T-helper 2 cell (primary cell): Measurements from ENCODE around the gene MAGEA10.
"Not testable (repeated sequence)": the region's sequence is repeated elsewhere in the genome, so short reads cannot be mapped to it uniquely, and the experiment has no call there.

Experiments used
- DNase-seq, 5 experiments: peaks; one replicate each; pipeline versions ENCODE4 v3.0.0 to v3.0.0-alpha.2; 2012 to 2022
- total RNA-seq, 2 donors: gene quantifications; one replicate each; lab custom pipeline; 2026; lab: John Stamatoyannopoulos, UW

MAGEA10 gene
- 0 reads per million in 2 donors for total RNA-seq

DNA sequence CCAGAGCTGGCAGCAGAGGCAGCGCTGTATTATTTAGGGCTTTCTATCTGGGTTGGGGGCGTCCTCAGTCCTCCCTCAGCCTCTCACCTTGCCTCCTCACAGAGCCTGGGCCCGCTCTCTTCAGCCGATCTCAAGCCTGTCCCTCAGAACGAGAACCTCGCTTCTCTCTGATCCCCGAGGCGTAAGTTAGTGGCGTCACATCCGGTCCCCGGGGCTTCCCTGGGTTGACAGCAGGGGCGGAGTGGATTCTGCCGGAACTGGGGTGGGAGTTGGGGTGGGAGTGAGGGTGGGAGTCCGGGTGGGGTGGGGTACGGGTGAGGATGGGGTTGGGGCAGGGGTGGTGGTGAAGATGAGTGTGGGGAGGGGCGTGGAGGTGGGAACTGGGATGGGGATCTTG lies at the start of gene MAGEA10:
MAGEA10 (minus strand) TSS at position 190 of the 397 bp plus-strand sequence. CDS start 2,957 bp downstream, outside the sequence.
- DNase-seq = no peak

DNA sequence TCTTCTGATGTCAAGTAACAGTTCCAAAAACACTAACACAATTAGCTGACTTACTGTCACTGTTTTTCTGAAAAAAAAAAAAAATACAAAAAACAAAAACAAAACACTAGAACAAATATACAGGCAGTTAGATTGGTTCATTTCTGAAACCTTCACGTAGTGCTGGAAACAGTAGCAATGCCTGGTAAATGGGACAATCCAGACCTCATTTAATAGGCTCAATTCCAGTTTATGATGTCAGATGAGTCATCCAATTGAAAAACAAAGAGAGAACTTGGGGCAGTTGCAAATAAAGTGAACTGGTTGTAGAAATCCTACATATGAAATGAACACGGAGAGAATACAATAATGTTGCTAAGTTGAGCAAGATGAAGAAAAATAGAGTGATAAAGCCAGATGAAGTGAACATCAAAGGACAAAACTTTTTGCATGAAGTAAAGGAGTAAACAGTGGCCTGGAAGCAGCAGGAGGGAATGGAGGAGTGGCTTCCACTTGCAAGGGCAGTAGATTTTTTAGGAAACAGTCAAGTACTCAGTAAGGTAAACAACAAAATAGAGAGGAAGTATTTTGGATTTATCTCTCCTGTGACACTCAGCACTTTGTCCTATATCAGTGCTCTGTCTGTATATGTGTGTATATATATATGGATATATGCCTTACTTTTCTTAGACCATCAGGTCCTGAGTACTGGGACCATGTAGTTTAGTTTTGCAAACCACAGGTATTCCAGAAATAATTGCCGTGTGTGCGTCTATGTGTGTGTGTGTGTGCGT lies 39.3 kb upstream of the MAGEA10 start:
- no peak for DNase-seq

DNA sequence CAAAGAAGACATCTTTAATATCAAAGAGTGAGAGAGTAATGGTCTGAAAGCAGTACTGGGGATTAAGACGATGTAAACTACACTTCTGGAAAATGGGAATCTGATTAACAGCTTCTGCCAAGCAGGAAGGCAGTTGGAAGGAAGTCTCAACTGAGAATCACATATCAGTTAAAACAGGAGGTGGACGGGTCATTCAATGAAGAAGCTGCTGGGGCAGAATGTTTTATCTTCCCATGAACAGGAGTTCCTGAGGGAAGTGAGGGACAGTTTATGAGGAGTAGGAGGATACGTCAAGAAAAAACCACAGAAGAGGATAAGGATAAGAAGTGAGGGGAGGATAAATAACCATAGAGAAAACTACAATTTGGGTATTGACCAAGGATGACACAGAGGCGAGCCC lies 38.7 kb upstream of the MAGEA10 start:
- no peak for DNase-seq

DNA sequence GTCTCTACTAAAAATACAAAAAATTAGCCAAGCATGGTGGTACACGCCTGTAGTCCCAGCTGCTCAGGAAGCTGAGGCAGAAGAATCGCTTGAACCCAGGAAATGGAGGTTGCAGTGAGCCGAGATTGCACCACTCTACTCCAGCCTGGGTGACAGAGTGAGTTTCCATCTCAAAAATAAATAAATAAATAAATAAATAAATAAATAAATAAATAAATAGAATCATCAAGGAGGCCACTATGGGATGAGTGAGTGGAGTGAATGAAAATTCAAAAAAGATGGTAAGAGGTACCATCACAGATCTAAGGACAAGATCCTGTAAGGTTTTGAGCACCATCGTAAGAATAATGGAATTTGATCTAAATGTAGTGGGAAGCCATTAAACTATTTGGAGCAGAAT lies 37.5 kb upstream of the MAGEA10 start:
- not testable (repeated sequence) for DNase-seq

DNA sequence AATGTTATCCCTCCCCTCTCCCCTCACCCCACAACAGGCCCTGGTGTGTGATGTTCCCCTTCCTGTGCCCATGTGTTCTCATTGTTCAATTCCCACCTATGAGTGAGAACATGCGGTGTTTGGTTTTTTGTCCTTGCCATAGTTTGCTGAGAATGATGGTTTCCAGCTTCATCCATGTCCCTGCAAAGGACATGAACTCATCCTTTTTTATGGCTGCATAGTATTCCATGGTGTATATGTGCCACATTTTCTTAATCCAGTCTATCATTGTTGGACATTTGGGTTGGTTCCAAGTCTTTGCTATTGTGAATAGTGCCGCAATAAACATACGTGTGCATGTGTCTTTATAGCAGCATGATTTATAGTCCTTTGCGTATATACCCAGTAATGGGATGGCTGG lies 35.5 kb upstream of the MAGEA10 start:
- DNase-seq = not testable (repeated sequence)

DNA sequence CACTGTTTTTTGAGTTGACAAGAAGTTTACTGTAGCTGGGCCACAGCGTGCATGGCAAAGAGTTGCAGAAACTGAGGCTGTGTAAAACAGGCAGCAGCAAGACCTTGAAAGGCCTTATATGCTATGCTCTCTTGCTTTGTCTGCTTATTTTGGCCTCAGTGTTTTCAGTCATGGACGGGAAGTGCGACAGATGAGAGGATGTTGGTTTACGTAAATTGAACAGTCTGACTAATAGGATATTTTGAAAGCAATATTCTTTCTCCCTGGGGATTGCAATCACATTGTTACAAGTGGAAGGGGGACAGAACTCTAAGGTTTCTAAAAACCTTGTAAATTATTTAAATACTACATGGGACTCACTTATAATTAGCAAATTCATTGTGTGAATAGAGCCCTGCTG lies 32.2 kb upstream of the MAGEA10 start:
- DNase-seq = no peak

DNA sequence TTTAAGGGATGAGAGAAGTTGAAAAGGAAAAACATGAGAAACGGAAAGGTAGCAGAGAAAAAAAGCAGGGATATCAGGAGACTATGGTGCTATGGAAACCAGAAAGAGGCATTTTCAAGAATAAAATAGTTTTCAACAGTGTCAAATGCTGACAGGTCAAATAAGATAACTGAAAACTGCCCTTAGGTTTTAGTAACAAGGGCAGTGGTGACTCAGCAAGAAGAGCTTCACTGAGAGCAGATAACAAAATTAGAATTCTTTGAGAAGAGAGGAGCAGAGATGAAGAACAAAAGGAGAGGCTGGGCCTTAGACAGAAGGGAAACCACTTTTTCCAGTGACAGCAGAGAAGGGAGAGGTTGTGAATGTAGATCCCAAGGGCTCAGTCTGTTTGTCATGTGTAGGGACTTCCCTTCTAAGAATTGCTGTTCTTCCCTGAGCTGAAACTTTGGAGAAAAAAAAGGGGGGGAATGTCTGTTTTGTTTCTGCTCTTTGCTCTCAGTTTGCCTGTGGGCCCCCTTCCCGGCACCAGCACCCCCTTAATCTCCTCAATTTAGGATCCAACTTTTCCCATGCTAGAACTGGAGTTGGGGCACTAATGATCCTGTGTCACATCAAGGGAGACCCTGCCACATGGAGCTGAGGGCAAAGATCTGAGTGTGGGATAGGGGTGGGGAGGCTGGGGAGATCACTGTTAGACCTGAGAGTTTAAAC lies 26.8 kb upstream of the MAGEA10 start:
- no peak for DNase-seq

DNA sequence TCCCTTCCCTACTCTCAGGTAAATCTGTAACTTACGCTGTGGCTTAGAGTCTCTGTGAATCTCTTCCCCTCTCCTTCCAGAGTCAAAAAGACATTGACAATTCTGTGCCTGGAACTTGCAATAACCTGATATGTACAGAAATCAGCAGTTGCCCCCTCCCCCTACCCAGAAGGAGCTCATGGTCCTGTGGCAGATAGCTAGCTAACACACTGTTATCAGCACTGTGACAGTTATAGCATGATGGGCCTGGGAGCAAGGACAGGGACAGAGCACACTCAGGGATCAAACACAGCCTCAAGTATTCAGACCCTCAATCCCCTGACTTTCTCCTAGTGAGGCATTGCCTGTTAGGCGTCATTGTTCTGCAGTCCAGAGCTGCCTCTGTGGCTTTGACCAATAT lies 18.7 kb upstream of the MAGEA10 start:
- no peak for DNase-seq

DNA sequence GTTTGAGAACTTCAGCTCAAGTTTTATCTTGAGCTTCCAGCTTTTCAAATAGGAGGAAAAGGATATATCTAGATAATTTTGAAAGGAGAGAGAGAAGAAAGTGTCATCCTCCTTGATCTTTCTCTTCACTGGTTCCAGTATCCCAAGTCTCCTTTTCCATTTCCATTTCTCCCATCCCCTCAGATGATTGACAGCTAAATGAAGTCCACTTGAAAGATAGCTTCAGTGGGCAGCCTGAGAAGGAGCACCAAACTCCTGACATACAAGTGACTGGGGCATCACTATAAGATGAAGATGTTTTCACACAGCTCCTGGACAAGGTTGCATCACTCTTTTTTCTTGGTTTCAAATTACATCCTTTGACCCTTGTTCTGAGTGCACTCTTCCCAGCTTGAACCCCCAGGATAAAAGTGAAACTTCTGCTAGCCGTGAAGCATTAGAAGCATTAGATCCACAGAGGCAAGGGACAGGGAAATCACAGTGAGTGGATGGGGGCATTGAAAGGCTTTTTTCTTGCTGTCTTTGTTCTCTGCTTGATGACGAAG lies 17.5 kb upstream of the MAGEA10 start:
- no peak for DNase-seq

DNA sequence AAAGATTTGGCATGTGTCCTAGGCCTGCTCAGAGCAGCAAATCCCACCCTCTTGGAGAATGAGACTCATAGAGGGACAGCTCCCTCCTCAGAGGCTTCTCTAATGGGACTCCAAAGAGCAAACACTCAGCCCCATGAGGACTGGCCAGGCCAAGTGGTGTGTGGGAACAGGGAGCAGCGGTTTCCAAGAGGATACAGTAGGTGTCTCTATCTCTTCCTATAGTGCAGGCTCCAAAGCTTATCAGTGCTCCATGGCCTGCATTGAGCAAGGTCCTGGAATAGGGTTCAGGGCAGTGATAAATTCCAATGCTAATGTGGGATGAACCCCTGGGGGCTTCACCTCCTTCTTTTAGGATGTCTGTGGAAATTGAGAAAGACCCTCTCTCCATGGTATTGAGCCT lies 15.7 kb upstream of the MAGEA10 start:
- DNase-seq = no peak

DNA sequence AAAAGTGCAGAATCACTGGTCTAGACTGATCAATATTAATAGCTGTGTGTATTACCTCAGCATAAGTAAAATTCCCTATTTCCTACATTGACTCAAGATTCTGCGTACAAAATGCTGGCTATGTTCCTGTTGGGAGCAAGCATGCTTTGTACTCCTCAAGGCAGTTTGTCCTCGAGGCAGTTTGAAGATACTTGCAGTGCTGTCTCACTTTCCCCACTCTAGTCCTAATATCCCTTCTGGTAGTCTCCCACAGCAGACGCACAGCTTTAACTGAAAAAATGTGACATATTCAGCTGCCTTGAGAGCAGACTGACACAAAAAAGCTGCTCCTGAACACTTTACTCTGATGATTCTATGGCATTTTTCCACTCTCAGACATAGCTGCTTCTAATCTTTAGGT lies 12.9 kb upstream of the MAGEA10 start:
- DNase-seq = no peak

DNA sequence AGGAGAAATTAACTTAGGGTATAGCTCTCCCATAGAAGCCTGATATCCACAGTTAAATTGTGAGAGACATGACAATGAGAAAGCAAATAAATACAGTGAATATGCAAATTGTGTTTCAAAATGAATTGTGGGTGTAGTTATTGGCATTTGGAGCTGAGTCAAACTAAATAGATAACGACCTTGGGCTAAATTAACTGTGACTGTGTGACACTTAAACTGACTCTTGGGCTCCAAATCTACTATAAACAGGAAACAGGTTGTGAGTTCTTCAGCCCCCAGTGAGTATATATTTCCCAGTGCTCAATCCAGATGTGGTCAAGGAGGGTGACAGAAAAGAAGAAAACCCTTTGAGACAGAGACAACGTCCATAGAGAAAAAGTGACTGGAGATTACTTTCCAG lies 11.3 kb upstream of the MAGEA10 start:
- no peak for DNase-seq

DNA sequence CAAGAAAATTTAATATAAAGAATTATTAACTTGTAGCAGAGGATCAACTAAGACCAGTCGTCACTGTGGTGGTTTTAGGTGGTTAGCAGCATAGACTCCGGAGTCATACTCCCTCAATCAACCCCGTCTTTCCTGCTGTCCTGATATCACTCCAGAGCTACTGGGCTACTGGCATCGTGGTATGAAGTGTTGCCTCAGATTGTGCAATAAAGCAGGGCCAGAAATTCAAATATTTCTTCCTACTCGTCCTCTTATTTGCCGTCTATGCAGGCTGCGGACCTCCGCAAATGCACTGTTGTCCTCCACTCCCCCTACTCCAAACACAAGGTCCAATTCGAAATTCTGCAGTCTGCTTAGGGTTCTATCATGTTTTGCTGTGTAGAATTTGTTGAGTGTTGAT lies 1.2 kb upstream of the MAGEA10 start:
- DNase-seq = no peak

DNA sequence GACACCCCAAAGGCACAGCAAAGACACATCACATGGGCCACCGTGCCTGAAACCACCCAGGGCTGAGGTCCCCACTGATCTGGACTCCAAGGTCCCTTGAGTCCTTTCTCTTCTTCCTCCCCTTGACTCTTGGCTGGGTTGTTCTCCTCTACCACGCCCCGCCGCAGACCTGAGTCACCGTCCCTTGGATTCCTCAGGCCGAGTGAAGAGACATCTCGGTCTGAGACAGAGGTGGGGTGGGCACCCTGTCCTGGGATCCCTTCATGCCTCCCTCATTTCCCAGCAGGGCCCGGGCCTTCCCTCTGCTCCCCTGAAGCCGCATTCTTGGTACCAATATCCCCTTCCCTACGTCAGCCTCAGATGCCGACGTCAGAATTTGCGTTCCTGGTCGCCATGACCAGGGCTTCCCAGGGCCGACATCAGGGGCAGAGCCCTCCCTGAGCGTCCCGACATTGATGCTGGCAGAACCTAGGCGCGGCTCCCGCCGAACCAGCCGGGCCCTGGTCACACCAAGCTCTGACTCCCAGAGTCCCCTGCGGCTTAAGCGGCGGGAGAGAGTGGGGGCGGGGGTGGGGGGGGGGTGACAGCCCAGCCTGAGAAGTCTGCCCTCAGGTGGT lies 498 bp downstream of the MAGEA10 start:
- DNase-seq = no peak

DNA sequence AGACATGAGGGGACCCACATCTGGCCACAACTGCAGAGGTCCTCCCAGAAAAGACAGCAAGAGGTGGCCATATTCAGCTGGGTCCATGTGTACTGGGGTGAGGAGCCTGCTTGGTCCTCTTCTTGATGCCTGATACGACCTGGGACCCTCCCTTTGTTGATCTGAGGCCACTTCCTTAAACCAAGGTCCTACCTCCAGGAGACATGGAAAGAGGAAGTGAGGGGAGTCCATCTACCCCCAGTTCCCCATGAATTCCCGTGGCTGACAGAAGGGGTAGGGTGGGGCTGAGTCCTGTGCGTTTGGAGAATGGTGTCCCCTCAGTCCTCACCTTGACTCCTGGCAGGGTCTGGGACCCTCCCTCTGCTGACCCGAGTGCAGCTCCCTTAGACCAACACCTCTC lies 2.1 kb downstream of the MAGEA10 start:
- no peak for DNase-seq

DNA sequence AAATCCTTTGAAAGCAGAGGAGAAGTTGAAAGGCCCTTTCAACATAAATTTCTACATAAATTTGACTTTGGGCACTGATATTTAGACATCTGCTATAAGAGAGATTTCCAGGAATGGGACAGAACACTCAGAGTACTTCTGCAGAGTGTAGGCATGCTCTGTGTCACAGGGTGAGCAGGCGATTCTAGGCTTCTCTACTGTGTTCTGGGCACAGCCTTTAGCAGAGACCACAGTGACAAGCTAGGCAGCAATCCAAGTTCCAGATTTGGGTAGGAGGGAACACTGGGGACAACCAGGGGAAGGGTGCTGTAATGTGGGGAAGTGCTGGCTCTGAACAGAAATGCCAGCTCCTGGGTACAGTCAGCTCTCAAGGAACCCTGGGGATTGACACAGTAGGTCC lies 6.9 kb downstream of the MAGEA10 start:
- no peak for DNase-seq

DNA sequence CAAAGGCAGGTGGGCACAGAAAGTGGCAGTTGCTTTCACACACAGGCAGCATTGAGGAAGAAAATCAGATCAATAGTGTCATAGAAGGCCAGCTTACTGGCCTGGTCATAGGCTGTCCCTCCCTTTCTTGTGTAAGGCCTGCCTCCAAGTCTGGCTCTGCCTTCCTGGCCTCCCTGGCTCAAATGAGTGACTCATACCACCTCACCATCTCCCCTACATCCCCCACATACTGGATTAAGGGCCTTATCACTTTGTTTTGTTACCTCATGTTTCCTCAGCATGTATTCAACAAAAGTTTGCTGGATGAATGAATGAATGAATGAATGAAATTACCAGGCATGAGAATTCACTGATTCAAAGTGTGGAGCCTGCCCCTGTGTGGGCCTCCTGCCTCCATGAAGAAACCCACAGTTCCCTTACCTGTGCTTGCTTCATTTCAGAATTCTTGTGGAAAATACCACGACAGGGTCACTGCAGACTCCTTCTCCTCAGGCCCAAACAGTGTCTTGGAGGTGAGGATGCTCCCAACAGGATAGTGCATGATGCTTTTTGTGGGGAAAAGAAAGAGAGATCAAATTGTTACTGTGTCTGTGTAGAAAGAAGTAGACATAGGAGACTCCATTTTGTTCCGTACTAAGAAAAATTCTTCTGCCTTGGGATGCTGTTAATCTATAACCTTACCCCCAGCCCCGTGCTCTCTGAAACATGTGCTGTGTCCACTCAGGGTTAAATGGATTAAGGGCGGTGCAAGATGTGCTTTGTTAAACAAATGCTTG lies 9.1 kb downstream of the MAGEA10 start:
- DNase-seq = not testable (repeated sequence)

DNA sequence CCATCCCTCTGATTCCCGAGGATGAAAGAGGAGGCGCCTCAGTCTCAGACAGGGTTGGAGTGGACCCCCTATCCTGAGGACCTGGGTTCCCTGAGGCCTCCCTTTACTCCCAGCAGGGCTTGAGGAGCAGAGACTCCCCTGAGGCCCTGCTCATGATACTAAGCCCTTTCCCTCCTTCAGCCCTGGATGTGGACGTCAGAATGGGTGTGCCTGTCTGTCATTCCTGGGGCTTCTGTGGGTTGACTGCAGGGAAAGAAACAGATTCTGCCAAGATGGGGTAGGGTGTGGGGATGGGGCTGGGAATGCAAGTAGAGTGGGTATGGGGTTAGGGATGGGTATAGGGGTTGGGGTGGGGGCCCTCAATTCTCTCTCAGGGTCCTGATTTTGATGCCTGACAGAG lies 21.1 kb downstream of the MAGEA10 start:
- no peak for DNase-seq

DNA sequence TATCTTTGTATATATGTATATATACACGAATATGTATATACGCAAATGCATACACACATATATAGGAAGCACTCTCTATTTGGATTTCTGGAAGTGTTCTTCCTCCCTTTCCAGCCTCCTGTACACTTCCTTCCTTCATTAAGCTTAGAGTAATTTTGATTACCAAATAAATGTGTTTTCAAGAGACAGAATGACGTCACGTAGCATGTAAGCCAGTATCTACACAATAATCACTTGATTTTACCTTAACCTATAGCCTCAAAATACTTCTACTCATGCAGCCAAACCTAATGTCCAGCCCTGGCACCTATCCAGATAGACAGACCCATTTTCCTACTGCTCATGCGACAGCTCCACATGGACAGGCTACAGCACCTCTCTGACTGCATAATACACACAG lies 29.9 kb downstream of the MAGEA10 start:
- no peak for DNase-seq

DNA sequence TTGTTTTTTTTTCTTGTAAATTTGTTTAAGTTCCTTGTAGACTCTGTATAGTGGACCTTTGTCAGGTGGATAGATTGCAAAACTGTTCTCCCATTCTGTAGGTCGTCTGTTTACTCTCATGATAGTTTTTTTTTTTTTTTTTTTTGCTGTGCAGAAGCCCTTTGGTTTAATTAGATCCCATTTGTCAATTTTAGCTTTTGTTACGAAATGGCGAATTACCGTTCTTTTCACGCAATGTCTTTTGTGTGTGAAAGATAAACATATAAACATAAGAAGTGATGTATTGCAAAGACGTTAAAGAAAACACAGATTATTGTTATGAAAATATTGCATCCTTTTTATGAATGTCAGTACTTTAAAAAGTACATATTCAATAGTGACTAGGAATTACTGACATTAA lies 34.5 kb downstream of the MAGEA10 start:
- DNase-seq = no peak

DNA sequence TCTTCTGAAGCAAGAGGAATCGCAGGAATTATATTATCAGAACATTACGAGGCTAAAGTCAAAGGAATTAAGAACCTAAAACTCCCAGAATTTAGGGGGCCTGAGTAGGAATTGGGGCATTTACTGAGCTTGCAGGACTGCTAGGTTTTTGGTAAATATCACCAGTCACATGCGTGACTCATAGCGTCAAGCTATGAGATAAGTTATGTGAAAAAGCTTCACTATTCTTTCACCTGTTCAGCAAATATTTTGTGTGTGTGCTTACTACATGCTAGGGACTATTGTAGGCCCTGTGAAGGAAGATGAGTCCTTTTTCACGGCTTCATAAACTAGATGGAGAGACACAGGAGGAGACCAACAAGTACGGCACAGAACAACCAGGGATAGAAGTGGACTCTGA lies 52.2 kb downstream of the MAGEA10 start:
- DNase-seq = no peak
